Measurements from ENCODE around the gene TYK2.
"Not testable (repeated sequence)": the region's sequence is repeated elsewhere in the genome, so short reads cannot be mapped to it uniquely, and the experiment has no call there.

The TYK2 gene

DNA sequence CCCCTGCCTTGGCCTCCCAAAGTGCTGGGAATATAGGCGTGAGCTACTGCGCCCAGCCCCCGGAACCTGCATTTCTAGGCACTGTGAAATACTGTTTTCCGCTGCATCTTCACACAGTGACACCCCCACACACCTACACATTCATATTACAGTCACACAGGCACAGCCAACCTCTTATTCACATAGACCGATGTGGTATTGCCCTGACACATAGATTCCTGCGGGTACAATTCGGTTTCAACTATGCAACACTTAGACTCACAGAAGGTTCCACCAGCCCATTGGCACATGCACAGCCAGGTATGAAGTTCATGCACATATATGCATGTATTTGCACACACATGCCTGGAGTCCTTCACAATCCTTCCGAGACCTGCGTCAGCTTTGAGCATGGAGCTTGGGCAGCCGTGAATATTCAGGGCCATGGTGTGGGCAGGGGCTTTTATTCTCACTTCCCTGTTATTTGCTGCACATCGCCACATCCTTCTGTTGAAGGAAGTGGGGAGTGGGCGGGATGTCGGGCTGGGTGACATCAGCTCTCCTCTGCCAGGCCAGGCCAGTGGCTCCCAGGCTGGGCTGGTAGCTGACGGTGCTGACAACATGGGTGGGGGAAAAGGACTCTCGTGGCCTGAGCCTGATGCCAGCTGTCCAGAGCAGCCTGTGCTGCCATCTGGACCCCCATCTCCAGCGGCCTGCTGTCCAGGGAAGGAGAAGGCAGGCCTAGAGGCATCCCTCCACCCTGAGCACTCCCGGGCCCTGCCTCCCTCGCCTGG, 28.3 kb upstream of the TYK2 start:
- no peak for DNase-seq (ENCODE audit: low read depth in 2 of 2)

DNA sequence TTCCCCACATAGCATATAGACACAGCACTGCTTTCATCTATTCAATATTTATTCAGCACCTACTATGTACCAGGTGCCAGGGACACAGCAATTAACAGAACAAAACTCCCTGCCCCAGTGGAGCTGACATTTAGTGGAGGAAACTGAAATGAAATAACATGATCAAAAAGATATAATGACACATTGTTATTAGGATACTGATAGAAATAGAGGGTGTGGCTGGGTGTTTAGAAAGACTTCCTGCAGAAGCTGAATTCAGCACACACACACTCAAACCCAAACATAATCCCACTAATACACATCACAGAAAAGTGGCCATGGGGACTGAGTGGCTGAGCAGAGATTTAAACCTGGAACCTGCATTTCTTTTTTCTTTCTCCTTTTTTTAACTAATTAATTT, 26.7 kb upstream of the TYK2 start:
- DNase-seq (ENCODE audit: low read depth in 2 of 2), result no peak

GRCh38 chr19:10406191-10406590, 25.8 kb upstream of the TYK2 start:
- no peak for DNase-seq (ENCODE audit: low read depth in 2 of 2)

- DNase-seq (ENCODE audit: low read depth in 2 of 2), result no peak
These were observed 24.8 kb upstream of the TYK2 start for GRCh38 chr19:10404888-10405820.

GRCh38 chr19:10403137-10404021, 23.0 kb upstream of the TYK2 start, which contains the start of gene CDC37:
TSS of gene CDC37 (minus strand) at chr19:10403542. CDS start at chr19:10403479, 63 bp downstream.
- DNase-seq (ENCODE audit: low read depth in 2 of 2), result peak; percentile 89 to 90

- no peak for DNase-seq (ENCODE audit: low read depth in 2 of 2)
These were observed 22.2 kb upstream of the TYK2 start for GRCh38 chr19:10402441-10403038.

- DNase-seq (ENCODE audit: low read depth in 2 of 2), result no peak
These were observed 19.5 kb upstream of the TYK2 start for GRCh38 chr19:10399878-10400277.

- not testable (repeated sequence) for DNase-seq (ENCODE audit: low read depth in 2 of 2)
These were observed 19.0 kb upstream of the TYK2 start for GRCh38 chr19:10399340-10399739.

DNA sequence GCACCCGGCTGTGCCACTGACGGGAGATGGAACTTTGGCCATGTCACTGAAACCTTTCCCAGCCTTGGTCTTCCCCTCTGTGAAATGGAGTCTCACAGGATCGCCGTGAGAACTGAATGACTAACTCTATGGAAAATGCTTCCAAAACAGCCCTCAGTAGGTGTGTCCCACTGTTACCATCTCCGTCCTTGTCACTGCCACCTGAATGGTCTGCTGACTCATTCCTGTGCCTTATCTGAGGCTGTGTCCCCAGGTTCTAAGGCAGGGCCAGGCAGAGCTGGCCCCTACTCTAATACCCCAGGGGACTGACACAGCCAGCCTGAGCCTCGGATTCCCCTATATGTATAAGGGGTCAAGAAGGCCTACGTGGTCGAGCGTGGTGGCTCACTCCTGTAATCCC, 18.4 kb upstream of the TYK2 start:
- no peak for DNase-seq (ENCODE audit: low read depth in 2 of 2)

DNA sequence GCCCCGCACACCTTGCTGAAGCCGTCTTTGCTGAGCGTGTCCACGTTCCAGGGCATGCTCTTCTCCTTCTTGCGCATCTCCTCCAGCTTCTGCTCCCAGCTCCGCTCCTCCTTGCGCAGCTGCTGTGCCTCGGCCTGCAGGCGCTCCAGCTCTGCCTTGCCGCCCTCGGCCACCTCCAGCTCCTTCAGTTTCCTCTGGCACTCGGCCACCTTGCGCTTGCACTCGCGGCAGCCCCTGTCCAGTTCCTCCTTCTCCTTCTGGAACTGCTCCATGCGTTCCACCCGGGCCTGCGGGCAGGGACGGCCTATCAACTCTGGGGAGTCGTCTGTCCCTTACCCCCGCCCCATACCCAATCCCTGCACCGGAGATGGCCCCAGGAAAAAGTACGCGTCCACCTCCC, 15.5 kb upstream of the TYK2 start:
- no peak for DNase-seq (ENCODE audit: low read depth in 2 of 2)

DNA sequence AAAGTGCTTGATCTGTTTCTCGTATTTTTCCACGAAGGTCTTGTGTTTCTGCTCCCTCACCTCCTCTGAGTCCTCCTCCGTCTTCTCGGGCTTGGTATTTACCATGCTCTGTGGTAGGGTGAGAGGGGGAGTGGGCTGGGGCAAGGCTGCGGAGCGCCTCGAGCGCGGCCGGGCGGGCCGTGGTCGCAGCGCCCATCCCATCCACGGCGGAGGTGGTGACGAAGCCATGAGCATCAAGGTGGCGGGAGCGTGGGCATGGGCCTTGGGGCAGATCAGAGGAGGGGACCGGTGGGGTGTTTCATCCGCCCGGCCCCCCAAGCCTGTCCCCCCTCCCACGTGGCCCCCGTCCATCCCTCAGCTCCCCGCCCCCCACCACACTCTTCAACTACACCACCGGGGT, 15.1 kb upstream of the TYK2 start:
- no peak for DNase-seq (ENCODE audit: low read depth in 2 of 2)

- DNase-seq (ENCODE audit: low read depth in 2 of 2), result no peak
These were observed 14.6 kb upstream of the TYK2 start for GRCh38 chr19:10395003-10395402.

GRCh38 chr19:10393137-10393536, 12.8 kb upstream of the TYK2 start:
- no peak for DNase-seq (ENCODE audit: low read depth in 2 of 2)

- no peak for DNase-seq (ENCODE audit: low read depth in 2 of 2)
These were observed 11.7 kb upstream of the TYK2 start for GRCh38 chr19:10392120-10392519.

GRCh38 chr19:10390652-10391286, 10.4 kb upstream of the TYK2 start:
- peak; percentile 17 to 24 for DNase-seq (ENCODE audit: low read depth in 2 of 2)

DNA sequence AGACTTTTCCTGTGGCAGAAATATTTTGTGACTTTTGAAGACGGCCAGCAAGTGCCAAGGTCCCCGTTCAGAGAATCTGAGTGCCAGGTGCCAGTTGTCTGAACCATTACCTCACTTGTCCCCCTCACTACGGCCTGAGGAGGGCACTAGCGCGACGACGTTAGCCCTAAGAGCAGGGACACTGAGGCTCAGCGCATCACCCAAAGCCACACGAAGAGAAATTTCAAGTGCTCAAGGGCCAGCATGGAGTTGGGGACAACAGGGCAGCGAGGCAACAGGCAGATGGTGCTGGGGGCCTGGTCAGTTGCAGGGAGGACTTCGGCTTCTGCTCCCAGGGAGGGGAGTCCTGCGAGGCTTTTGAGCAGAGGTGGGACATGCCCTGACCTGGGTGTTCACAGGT, 9.5 kb upstream of the TYK2 start:
- DNase-seq (ENCODE audit: low read depth in 2 of 2), result no peak

GRCh38 chr19:10388957-10389356, 8.6 kb upstream of the TYK2 start:
- peak; percentile 44 to 48 for DNase-seq (ENCODE audit: low read depth in 2 of 2)

DNA sequence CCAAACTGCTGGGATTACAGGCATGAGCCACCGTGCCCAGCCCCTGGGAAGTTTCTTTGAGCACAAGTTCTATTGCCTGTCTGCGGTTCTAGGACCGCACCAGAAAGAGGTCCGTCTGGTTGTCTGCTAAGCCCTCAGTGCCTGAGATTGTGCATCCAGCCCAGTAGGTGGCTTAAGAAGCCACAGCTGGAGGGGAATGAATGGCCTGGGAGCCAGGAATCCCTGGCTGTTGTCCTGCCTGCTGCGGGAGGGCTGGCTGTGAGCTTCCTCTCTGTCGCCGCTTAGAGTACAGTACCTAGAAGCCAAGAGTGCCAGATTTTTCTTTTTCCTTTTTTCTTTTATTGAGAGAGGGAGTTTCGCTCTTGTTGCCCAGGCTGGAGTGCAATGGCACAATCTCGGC, 4.2 kb upstream of the TYK2 start:
- DNase-seq (ENCODE audit: low read depth in 2 of 2), result no peak

DNA sequence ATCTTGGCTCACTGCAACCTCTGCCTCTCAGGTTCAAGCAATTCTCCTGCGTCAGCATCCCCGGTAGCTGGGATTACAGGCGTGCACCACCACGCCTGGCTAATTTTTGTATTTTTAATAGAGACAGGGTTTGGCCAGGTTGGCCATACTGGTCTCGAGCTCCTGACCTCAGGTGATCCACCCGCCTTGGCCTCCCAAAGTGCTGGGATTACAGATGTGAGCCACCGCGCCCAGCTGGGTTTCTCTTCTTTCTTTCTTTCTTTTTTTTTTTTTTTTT, 2.8 kb upstream of the TYK2 start:
- not testable (repeated sequence) for DNase-seq (ENCODE audit: low read depth in 2 of 2)

GRCh38 chr19:10379880-10380312, 476 bp downstream of the TYK2 start:
- no peak for DNase-seq (ENCODE audit: low read depth in 2 of 2)

DNA sequence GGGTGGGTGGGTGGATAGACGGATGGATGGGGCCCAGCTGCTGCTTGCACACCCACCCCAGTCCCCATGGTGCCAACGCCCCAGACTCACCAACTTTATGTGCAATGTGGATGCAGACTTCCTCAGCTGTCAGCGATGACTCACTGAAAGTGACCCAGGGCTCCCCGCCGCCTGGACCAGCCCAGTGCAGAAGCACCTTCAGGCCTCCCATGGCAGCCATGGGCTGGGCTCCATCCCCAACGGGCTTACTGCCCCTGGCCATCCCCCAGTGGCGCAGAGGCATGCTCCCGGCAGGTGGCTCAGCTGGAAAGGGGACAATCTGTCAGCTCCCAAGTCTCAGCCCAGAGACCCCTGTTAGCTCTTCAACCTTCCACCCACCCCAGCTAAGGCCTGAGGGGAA, 2.2 kb downstream of the TYK2 start:
- no peak for DNase-seq (ENCODE audit: low read depth in 2 of 2)

All from fibroblast of skin of left quadriceps (primary cell).